Keratinocyte (primary cell): ENCODE data around the gene SMC4.

Experiments used
- EZH2 ChIP-seq: IDR thresholded peaks from one replicate; pipeline ENCODE4 v1.6.1; 2012; ENCODE audit warnings: inconsistent platforms, mild to moderate bottlenecking, low read length, moderate library complexity
- TF ChIP-seq, protein P1 (sequence below), 3 experiments: IDR thresholded peaks in 1 of 3; conservative IDR thresholded peaks in 1 of 3; optimal IDR thresholded peaks in 1 of 3; 2 replicates in 2 of 3; 3 replicates in 1 of 3; pipeline versions ENCODE3 to v1.5.1; 2011; ENCODE audit warnings: low read length in 3 of 3, mild to moderate bottlenecking in 3 of 3, moderate library complexity in 2 of 3, control low read depth in 1 of 3, inconsistent platforms in 1 of 3; ENCODE audit not compliant: insufficient read depth in 2 of 3; ENCODE audit errors: extremely low read depth in 1 of 3

DNA sequence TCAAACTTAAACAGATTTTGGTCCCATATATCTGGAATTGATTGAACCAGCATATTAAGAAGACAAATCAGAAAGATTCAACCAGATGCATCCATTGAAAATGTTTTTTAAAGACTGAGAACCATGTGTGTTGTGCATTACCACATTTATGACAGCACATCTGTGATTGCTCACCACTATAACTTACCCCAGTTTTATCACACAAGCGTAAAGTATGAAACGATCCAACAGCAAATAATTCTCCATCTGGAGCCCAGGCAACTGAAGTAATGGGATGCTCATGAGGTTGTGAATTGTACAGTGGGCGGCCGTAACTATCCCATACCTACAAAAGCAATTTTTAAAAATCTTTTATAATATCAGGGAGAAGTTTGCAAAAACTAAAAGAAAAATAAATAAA, 43.6 kb upstream of the SMC4 start:
- TF ChIP-seq, protein P1, sequence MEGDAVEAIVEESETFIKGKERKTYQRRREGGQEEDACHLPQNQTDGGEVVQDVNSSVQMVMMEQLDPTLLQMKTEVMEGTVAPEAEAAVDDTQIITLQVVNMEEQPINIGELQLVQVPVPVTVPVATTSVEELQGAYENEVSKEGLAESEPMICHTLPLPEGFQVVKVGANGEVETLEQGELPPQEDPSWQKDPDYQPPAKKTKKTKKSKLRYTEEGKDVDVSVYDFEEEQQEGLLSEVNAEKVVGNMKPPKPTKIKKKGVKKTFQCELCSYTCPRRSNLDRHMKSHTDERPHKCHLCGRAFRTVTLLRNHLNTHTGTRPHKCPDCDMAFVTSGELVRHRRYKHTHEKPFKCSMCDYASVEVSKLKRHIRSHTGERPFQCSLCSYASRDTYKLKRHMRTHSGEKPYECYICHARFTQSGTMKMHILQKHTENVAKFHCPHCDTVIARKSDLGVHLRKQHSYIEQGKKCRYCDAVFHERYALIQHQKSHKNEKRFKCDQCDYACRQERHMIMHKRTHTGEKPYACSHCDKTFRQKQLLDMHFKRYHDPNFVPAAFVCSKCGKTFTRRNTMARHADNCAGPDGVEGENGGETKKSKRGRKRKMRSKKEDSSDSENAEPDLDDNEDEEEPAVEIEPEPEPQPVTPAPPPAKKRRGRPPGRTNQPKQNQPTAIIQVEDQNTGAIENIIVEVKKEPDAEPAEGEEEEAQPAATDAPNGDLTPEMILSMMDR (optimal IDR thresholded peaks at IDR 0.05 in 1 of 3, IDR thresholded peaks at IDR 0.05 in 1 of 3, conservative IDR thresholded peaks at IDR 0.05 in 1 of 3; ENCODE audit: extremely low read depth in 1 of 3, insufficient read depth in 2 of 3, low read length in 3 of 3), result no peak
- no peak for TF ChIP-seq EZH2
